ENCODE data around the gene ANGEL1.
A peak's percentile ranks its signal among the peaks of the same experiment; 100 is the strongest.

The ANGEL1 gene

GRCh38 chr14:76768671-76769500 lies 43.8 kb downstream of the ANGEL1 start:
- H3K9me3 ChIP-seq (ENCODE audit: control insufficient read depth, low read length) = no peaks in the 10 kb centered on the region
- TF ChIP-seq CTCF (IDR thresholded peaks at IDR 0.05) = no peak
- H2AFZ ChIP-seq = no peak overlapping the region
- no peaks in the 10 kb centered on the region for H3K27me3 ChIP-seq (ENCODE audit: control insufficient read depth, insufficient read depth, low read length)
- peaks cover 5% of the 10 kb centered on the region for H3K4me1 ChIP-seq
- H3K9ac ChIP-seq = no peak overlapping the region
- no peaks in the 10 kb centered on the region for H3K36me3 ChIP-seq (ENCODE audit: control insufficient read depth, insufficient read depth, low read length)
- H3K4me3 ChIP-seq (ENCODE audit: low read depth, low read length) = no peak overlapping the region
- no peaks in the 10 kb centered on the region for H3K79me2 ChIP-seq
- H3K4me2 ChIP-seq (ENCODE audit: low read length) = no peak overlapping the region
- H3K27ac ChIP-seq = peak overlapping the region; percentile 61

DNA sequence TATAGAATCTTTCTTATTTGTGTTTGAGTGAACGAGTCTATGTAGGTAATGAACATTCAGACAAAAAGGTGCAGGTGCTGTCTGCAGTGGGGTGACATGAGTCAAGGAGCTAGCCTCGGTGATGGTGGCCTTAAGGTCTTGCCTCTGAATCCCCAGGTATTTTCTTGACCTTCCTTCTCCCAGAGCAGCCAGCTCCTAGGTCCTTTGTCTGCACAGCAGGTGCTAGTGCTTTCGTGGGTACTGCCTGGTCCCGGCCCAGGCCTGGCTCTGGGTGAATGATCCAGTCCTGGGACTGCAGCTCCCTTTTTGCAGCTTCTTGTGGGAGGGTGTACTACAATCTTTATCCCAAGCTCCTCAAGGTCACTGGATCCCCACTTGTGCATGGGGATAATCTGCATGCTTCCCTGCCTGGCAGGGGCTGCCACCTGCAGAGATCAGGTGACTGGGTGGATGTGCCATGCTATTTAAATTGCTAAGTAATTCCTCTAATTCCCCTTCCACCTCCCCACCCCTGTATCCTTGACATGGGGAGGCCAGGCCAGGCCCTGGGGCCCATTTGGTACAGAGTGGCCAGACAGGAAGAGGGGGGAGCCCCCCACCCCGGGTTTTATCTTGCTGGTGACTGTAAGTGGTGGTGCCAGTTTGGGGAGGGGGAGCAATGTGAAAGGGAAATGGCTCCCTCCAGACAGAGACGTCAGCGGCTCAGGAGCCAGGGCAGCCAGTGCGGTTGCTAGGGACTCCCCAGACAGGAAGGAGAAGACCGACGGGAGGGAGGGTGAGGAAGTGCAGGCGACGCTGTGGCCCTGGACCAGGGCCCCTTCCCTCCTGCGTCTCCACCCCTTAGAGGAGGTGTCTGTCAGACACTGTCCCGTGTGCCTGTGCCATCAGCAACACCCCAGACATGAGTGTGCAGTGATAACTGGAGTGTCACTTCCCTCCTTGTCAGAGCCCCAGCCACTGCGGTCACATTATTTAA lies 44.7 kb downstream of the ANGEL1 start:
- H3K36me3 ChIP-seq (ENCODE audit: control insufficient read depth, insufficient read depth, low read length) = no peaks in the 10 kb centered on the region
- H2AFZ ChIP-seq = no peak overlapping the region
- H3K79me2 ChIP-seq = no peaks in the 10 kb centered on the region
- H3K27ac ChIP-seq = peak overlapping the region; percentile 63
- TF ChIP-seq CTCF (IDR thresholded peaks at IDR 0.05) = no peak
- H3K27me3 ChIP-seq (ENCODE audit: control insufficient read depth, insufficient read depth, low read length) = no peaks in the 10 kb centered on the region
- no peak overlapping the region for H3K4me2 ChIP-seq (ENCODE audit: low read length)
- no peak overlapping the region for H3K4me3 ChIP-seq (ENCODE audit: low read depth, low read length)
- peaks cover 5% of the 10 kb centered on the region for H3K4me1 ChIP-seq
- no peaks in the 10 kb centered on the region for H3K9me3 ChIP-seq (ENCODE audit: control insufficient read depth, low read length)
- H3K9ac ChIP-seq = no peak overlapping the region

- Histone ChIP-seq H3K4me2 (ENCODE audit: low read length) (no peak overlapping the region), H3K27me3 (ENCODE audit: control insufficient read depth, insufficient read depth, low read length) (no peaks in the 10 kb centered on the region), H3K36me3 (ENCODE audit: control insufficient read depth, insufficient read depth, low read length) (no peaks in the 10 kb centered on the region), H3K4me3 (ENCODE audit: low read depth, low read length) (no peak overlapping the region), H3K9ac (no peak overlapping the region), H3K79me2 (no peaks in the 10 kb centered on the region), H3K4me1 (peaks cover 3% of the 10 kb centered on the region), H3K9me3 (ENCODE audit: control insufficient read depth, low read length) (no peaks in the 10 kb centered on the region), H3K27ac (no peak overlapping the region), H2AFZ (no peak overlapping the region)
- no peak for TF ChIP-seq CTCF (IDR thresholded peaks at IDR 0.05)
Observed at GRCh38 chr14:76765461-76765931, 47.2 kb downstream of the ANGEL1 start.

- Histone ChIP-seq H3K27me3 (ENCODE audit: control insufficient read depth, insufficient read depth, low read length) (no peaks in the 10 kb centered on the region), H3K4me1 (peaks cover 3% of the 10 kb centered on the region), H3K27ac (no peak overlapping the region), H3K36me3 (ENCODE audit: control insufficient read depth, insufficient read depth, low read length) (no peaks in the 10 kb centered on the region), H2AFZ (no peak overlapping the region), H3K4me2 (ENCODE audit: low read length) (peak overlapping the region; percentile 19), H3K9ac (no peak overlapping the region), H3K9me3 (ENCODE audit: control insufficient read depth, low read length) (no peaks in the 10 kb centered on the region), H3K79me2 (no peaks in the 10 kb centered on the region), H3K4me3 (ENCODE audit: low read depth, low read length) (peak overlapping the region; percentile 24)
- no peak for TF ChIP-seq CTCF (IDR thresholded peaks at IDR 0.05)
Observed at GRCh38 chr14:76763096-76764041, 49.3 kb downstream of the ANGEL1 start.

Measured in parathyroid adenoma (tissue), 2 donors.